ENCODE data around the gene ZBTB46. TPM values are rescaled to one million over a fixed set of nuclear protein-coding genes. Genes with fewer than 3 reads are reported as not detected.

Gene ZBTB46
- total RNA-seq, 1 donor from 2014 or later = 42.1 TPM

- no peak for TF ChIP-seq CTCF (IDR thresholded peaks at IDR 0.05; ENCODE audit: unreplicated experiment)
- H3K4me3 Mint-ChIP-seq (ENCODE audit: unreplicated experiment) = no peak overlapping the region
- no peak overlapping the region for H3K27ac Mint-ChIP-seq (ENCODE audit: unreplicated experiment)
- no peaks in the 10 kb centered on the region for H3K9me3 Mint-ChIP-seq (ENCODE audit: unreplicated experiment)
- H3K36me3 Mint-ChIP-seq (ENCODE audit: low read depth, unreplicated experiment) = peaks cover 4% of the 10 kb centered on the region
- DNase-seq (ENCODE audit: low spot score) = no peak
- peaks cover 11% of the 10 kb centered on the region for H3K27me3 Mint-ChIP-seq (ENCODE audit: unreplicated experiment)
- peaks cover 41% of the 10 kb centered on the region for H3K4me1 Mint-ChIP-seq (ENCODE audit: unreplicated experiment)
Observed at GRCh38 chr20:63860325-63861051, 29.4 kb upstream of the ZBTB46 start.

GRCh38 chr20:63859166-63859699 lies 28.2 kb upstream of the ZBTB46 start:
- Mint-ChIP-seq H3K4me3 (ENCODE audit: unreplicated experiment) (peak overlapping the region; percentile 51), H3K27ac (ENCODE audit: unreplicated experiment) (peak overlapping the region; percentile 88), H3K4me1 (ENCODE audit: unreplicated experiment) (peaks cover 41% of the 10 kb centered on the region), H3K36me3 (ENCODE audit: low read depth, unreplicated experiment) (peaks cover 4% of the 10 kb centered on the region), H3K9me3 (ENCODE audit: unreplicated experiment) (no peaks in the 10 kb centered on the region), H3K27me3 (ENCODE audit: unreplicated experiment) (peaks cover 7% of the 10 kb centered on the region)
- no peak for DNase-seq (ENCODE audit: low spot score)
- no peak for TF ChIP-seq CTCF (IDR thresholded peaks at IDR 0.05; ENCODE audit: unreplicated experiment)

GRCh38 chr20:63858393-63859165 lies 27.5 kb upstream of the ZBTB46 start:
- Mint-ChIP-seq H3K4me3 (ENCODE audit: unreplicated experiment) (peak overlapping the region; percentile 51), H3K4me1 (ENCODE audit: unreplicated experiment) (peaks cover 36% of the 10 kb centered on the region), H3K27ac (ENCODE audit: unreplicated experiment) (peak overlapping the region; percentile 88), H3K36me3 (ENCODE audit: low read depth, unreplicated experiment) (peaks cover 4% of the 10 kb centered on the region), H3K27me3 (ENCODE audit: unreplicated experiment) (peaks cover 2% of the 10 kb centered on the region), H3K9me3 (ENCODE audit: unreplicated experiment) (no peaks in the 10 kb centered on the region)
- peak; percentile 62 for DNase-seq (ENCODE audit: low spot score)
- no peak for TF ChIP-seq CTCF (IDR thresholded peaks at IDR 0.05; ENCODE audit: unreplicated experiment)

- no peak for TF ChIP-seq CTCF (IDR thresholded peaks at IDR 0.05; ENCODE audit: unreplicated experiment)
- Mint-ChIP-seq H3K36me3 (ENCODE audit: low read depth, unreplicated experiment) (no peaks in the 10 kb centered on the region), H3K27me3 (ENCODE audit: unreplicated experiment) (peaks cover 6% of the 10 kb centered on the region), H3K4me3 (ENCODE audit: unreplicated experiment) (no peak overlapping the region), H3K9me3 (ENCODE audit: unreplicated experiment) (no peaks in the 10 kb centered on the region), H3K27ac (ENCODE audit: unreplicated experiment) (no peak overlapping the region), H3K4me1 (ENCODE audit: unreplicated experiment) (peaks cover 30% of the 10 kb centered on the region)
- no peak for DNase-seq (ENCODE audit: low spot score)
Observed at GRCh38 chr20:63857764-63858392, 26.8 kb upstream of the ZBTB46 start.

All from endothelial cell (in vitro differentiated cells).